ENCODE measurements around the gene MLIP.
A peak's percentile ranks its signal among the peaks of the same experiment; 100 is the strongest.
"Not testable (repeated sequence)": the region's sequence is repeated elsewhere in the genome, so short reads cannot be mapped to it uniquely, and the experiment has no call there.

The MLIP gene

GRCh38 chr6:54248319-54248718, 137.1 kb downstream of the MLIP start:
- no peak overlapping the region for H3K4me3 ChIP-seq (ENCODE audit: low read depth, low read length)
- no peak for DNase-seq (ENCODE audit: low read depth)
- no peak for TF ChIP-seq CTCF (conservative IDR thresholded peaks at IDR 0.05; ENCODE audit: low read depth, low read length)

- H3K4me3 ChIP-seq (ENCODE audit: low read depth, low read length): no peak overlapping the region
- TF ChIP-seq CTCF (conservative IDR thresholded peaks at IDR 0.05; ENCODE audit: low read depth, low read length): no peak
- DNase-seq (ENCODE audit: low read depth): no peak
Observed at GRCh38 chr6:54248994-54249393, 137.8 kb downstream of the MLIP start.

- H3K4me3 ChIP-seq (ENCODE audit: low read depth, low read length); DNase-seq (ENCODE audit: low read depth): not testable (repeated sequence)
Observed at GRCh38 chr6:54249812-54250211, 138.6 kb downstream of the MLIP start.

- no peak for TF ChIP-seq CTCF (conservative IDR thresholded peaks at IDR 0.05; ENCODE audit: low read depth, low read length)
- DNase-seq (ENCODE audit: low read depth): no peak
- H3K4me3 ChIP-seq (ENCODE audit: low read depth, low read length): no peak overlapping the region
Observed at GRCh38 chr6:54252496-54252895, 141.3 kb downstream of the MLIP start.

GRCh38 chr6:54252916-54253315, 141.7 kb downstream of the MLIP start:
- DNase-seq (ENCODE audit: low read depth): no peak
- no peak for TF ChIP-seq CTCF (conservative IDR thresholded peaks at IDR 0.05; ENCODE audit: low read depth, low read length)
- no peak overlapping the region for H3K4me3 ChIP-seq (ENCODE audit: low read depth, low read length)

GRCh38 chr6:54254886-54255285, 143.6 kb downstream of the MLIP start:
- no peak overlapping the region for H3K4me3 ChIP-seq (ENCODE audit: low read depth, low read length)
- no peak for TF ChIP-seq CTCF (conservative IDR thresholded peaks at IDR 0.05; ENCODE audit: low read depth, low read length)
- DNase-seq (ENCODE audit: low read depth): no peak

GRCh38 chr6:54255886-54256285, 144.6 kb downstream of the MLIP start:
- DNase-seq (ENCODE audit: low read depth): peak; percentile 42
- H3K4me3 ChIP-seq (ENCODE audit: low read depth, low read length): no peak overlapping the region
- TF ChIP-seq CTCF (conservative IDR thresholded peaks at IDR 0.05; ENCODE audit: low read depth, low read length): no peak

- no peak for DNase-seq (ENCODE audit: low read depth)
- no peak for TF ChIP-seq CTCF (conservative IDR thresholded peaks at IDR 0.05; ENCODE audit: low read depth, low read length)
- H3K4me3 ChIP-seq (ENCODE audit: low read depth, low read length): no peak overlapping the region
Observed at GRCh38 chr6:54260025-54260424, 148.8 kb downstream of the MLIP start.
